Hepatocyte (in vitro differentiated cells): ENCODE measurements around the gene PFKM. TPM values are rescaled to one million over a fixed set of nuclear protein-coding genes. Genes with fewer than 3 reads are reported as not detected.

Experiments used
- DNase-seq: peaks from one replicate; pipeline ENCODE4 v3.0.0-alpha.2; 2016; ENCODE audit warnings: low spot score
- H2AFZ ChIP-seq: fragments of 200-600 bp; sonication (generic); 2 replicates; pipeline ENCODE4 v1.6.0; 2016; ENCODE audit warnings: antibody characterized with exemption, mild to moderate bottlenecking
- H3K27ac ChIP-seq: fragments of 200-600 bp; sonication (generic); 2 replicates; pipeline ENCODE4 v1.5.1; 2016; ENCODE audit warnings: mild to moderate bottlenecking
- H3K27me3 ChIP-seq: fragments of 200-600 bp; sonication (generic); 2 replicates; pipeline ENCODE4 v1.6.1; 2016
- H3K36me3 ChIP-seq: fragments of 200-600 bp; sonication (generic); replicated peaks from 2 replicates; pipeline ENCODE4 v1.5.1; 2016; ENCODE audit warnings: low read depth; ENCODE audit not compliant: insufficient read depth
- H3K4me1 ChIP-seq: fragments of 200-600 bp; sonication (generic); 2 replicates; pipeline ENCODE4 v1.5.1; 2016; ENCODE audit warnings: mild to moderate bottlenecking, moderate library complexity; ENCODE audit not compliant: insufficient read depth
- H3K4me2 ChIP-seq: fragments of 200-600 bp; sonication (generic); 2 replicates; pipeline ENCODE4 v1.6.0; 2016
- H3K4me3 ChIP-seq: fragments of 200-600 bp; sonication (generic); 2 replicates; pipeline ENCODE4 v1.5.1; 2016; ENCODE audit warnings: mild to moderate bottlenecking
- H3K79me2 ChIP-seq: fragments of 200-600 bp; sonication (generic); 2 replicates; pipeline ENCODE4 v1.6.0; 2017; ENCODE audit warnings: mild to moderate bottlenecking
- H3K9me2 ChIP-seq: fragments of 200-600 bp; sonication (generic); replicated peaks from 2 replicates; pipeline ENCODE4 v1.6.0; 2017; ENCODE audit warnings: mild to moderate bottlenecking; ENCODE audit not compliant: insufficient read depth
- H3K9me3 ChIP-seq: fragments of 200-600 bp; sonication (generic); 2 replicates; pipeline ENCODE4 v1.5.1; 2016; ENCODE audit warnings: low read depth, mild to moderate bottlenecking
- H4K20me1 ChIP-seq: fragments of 200-600 bp; sonication (generic); 2 replicates; pipeline ENCODE4 v1.6.0; 2016; ENCODE audit warnings: mild to moderate bottlenecking; ENCODE audit not compliant: insufficient read depth, poor library complexity, severe bottlenecking
- CTCF ChIP-seq: fragments of 200-600 bp; sonication (generic); IDR thresholded peaks from 2 replicates; pipeline ENCODE4 v1.5.1; 2016; ENCODE audit warnings: antibody characterized with exemption, mild to moderate bottlenecking; ENCODE audit not compliant: poor library complexity
- EZH2 ChIP-seq: fragments of 200-600 bp; sonication (generic); IDR thresholded peaks from 2 replicates; pipeline ENCODE4 v1.6.1; 2016; ENCODE audit warnings: antibody characterized with exemption, mild to moderate bottlenecking, borderline replicate concordance
- EZH2phosphoT487 ChIP-seq: fragments of 200-600 bp; sonication (generic); IDR thresholded peaks from one replicate; pipeline ENCODE4 v1.6.1; 2018; ENCODE audit warnings: antibody characterized with exemption, mild to moderate bottlenecking, low read depth, moderate library complexity; ENCODE audit not compliant: unreplicated experiment, severe bottlenecking
- WGBS: methylation state at CpG from one replicate; pipeline ENCODE4 v1.1.6; 2016; ENCODE audit warnings: low lambda C conversion rate; ENCODE audit errors: missing lambda C conversion rate; 5-methylcytosine and 5-hydroxymethylcytosine counted together
- polyA plus RNA-seq: library from polyadenylated mRNA; unstranded; fragments of >200 nt; fragmentation: Nextera tagmentation; extraction: Ambion mirVana; gene quantifications from 2 replicates; pipeline ENCODE4 v1.2.1, GENCODE V29; 2016
- total RNA-seq: library from RNA; depleted of rRNA; stranded (reverse); fragments of >200 nt; gene quantifications from 2 replicates; pipeline ENCODE4 v1.2.3, GENCODE V29; 2014

Gene PFKM
- total and polyA plus RNA-seq, 2 experiments from 2014 or later, result 49.1 to 51.9 TPM

GRCh38 chr12:48189331-48190125 is 70.4 kb downstream of the PFKM start:
- Histone ChIP-seq H4K20me1 (no peaks in the 10 kb centered on the region), H3K4me2 (no peak overlapping the region), H3K79me2 (no peaks in the 10 kb centered on the region), H3K27me3 (peaks cover 14% of the 10 kb centered on the region), H3K27ac (no peak overlapping the region), H3K36me3 (no peaks in the 10 kb centered on the region), H3K4me1 (peaks cover 6% of the 10 kb centered on the region), H3K9me2 (no peaks in the 10 kb centered on the region), H3K9me3 (no peaks in the 10 kb centered on the region), H3K4me3 (no peak overlapping the region), H2AFZ (no peak overlapping the region)
- WGBS, result 45% methylated on average over 6 of the region's 6 CpGs
- DNase-seq, result peak; percentile 85
- TF ChIP-seq EZH2 (no peak), EZH2phosphoT487 (no peak), CTCF (peak; percentile 86)

DNA sequence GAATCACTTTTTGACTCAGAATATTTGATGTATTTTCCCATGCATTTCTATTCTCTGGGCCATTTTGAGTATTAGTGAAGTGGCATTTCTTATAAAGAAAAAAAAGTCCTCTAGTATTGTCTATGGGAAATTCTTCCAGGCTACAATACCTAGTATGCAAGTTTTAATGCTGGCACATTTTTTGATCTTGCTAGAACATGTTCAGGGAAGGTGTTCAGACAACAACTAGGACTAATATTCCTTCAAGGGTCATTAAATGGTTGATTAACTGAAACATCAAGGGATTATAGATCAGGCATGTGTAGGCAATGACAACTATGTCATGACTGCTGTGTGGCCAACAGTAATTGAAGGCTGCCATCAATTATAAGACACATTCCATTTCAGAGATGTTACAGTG is 71.9 kb downstream of the PFKM start:
- H3K4me1 ChIP-seq, result peaks cover 15% of the 10 kb centered on the region
- H3K4me2 ChIP-seq, result no peak overlapping the region
- H3K9me2 ChIP-seq, result no peaks in the 10 kb centered on the region
- no peaks in the 10 kb centered on the region for H4K20me1 ChIP-seq
- no peak for DNase-seq
- H2AFZ ChIP-seq, result no peak overlapping the region
- H3K27ac ChIP-seq, result no peak overlapping the region
- TF ChIP-seq EZH2 (no peak), CTCF (no peak), EZH2phosphoT487 (no peak)
- no peaks in the 10 kb centered on the region for H3K79me2 ChIP-seq
- no peaks in the 10 kb centered on the region for H3K36me3 ChIP-seq
- no peak overlapping the region for H3K4me3 ChIP-seq
- H3K9me3 ChIP-seq, result no peaks in the 10 kb centered on the region
- H3K27me3 ChIP-seq, result peaks cover under 1% of the 10 kb centered on the region

DNA sequence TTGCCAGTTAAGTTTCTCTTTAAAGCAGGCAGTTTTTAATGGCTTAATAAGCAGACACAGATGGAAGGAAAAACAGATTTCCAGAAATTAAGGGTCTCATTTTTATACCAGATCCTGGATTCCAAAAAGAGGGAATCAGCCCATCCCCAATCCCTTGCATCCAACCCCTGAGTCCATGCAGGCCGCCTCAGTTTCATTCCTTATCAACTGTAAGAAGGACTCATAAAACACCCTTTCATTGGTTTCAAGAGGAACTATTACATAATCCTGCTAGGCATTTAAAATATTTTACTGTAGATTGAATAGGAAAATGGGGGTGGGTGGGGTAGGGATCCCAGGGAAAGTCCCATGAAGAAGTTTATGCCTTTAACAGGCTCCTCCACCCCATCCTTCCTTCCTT is 73.7 kb downstream of the PFKM start:
- no peak overlapping the region for H3K4me3 ChIP-seq
- WGBS, result 59% methylated on average over 1 of the region's 1 CpG
- H3K27ac ChIP-seq, result no peak overlapping the region

More for the DNA sequence above, 73.7 kb downstream of the PFKM start:
- no peaks in the 10 kb centered on the region for H3K9me3 ChIP-seq
- peaks cover 20% of the 10 kb centered on the region for H3K4me1 ChIP-seq
- no peak overlapping the region for H3K4me2 ChIP-seq
- no peak for DNase-seq
- no peak overlapping the region for H2AFZ ChIP-seq
- H3K9me2 ChIP-seq, result no peaks in the 10 kb centered on the region
- TF ChIP-seq CTCF (no peak), EZH2phosphoT487 (no peak), EZH2 (no peak)
- no peaks in the 10 kb centered on the region for H4K20me1 ChIP-seq
- no peaks in the 10 kb centered on the region for H3K79me2 ChIP-seq
- H3K36me3 ChIP-seq, result no peaks in the 10 kb centered on the region
- no peaks in the 10 kb centered on the region for H3K27me3 ChIP-seq
